Endothelial cell (in vitro differentiated cells): ENCODE results near the gene GPR82. TPM values are rescaled to one million over a fixed set of nuclear protein-coding genes. Genes with fewer than 3 reads are reported as not detected.
A peak's percentile ranks its signal among the peaks of the same experiment; 100 is the strongest.

Source experiments
- DNase-seq: peaks from one replicate; pipeline ENCODE4 v3.0.0; 2021; ENCODE audit warnings: low spot score
- H3K27ac Mint-ChIP-seq: one replicate; pipeline ENCODE4 v1.8.0; 2021; ENCODE audit warnings: mixed read lengths, inconsistent platforms; ENCODE audit not compliant: unreplicated experiment
- H3K27me3 Mint-ChIP-seq: one replicate; pipeline ENCODE4 v1.8.0; 2021; ENCODE audit warnings: mild to moderate bottlenecking, moderate library complexity, mixed read lengths, inconsistent platforms; ENCODE audit not compliant: unreplicated experiment
- H3K36me3 Mint-ChIP-seq: one replicate; pipeline ENCODE4 v1.8.0; 2021; ENCODE audit warnings: mild to moderate bottlenecking, low read depth, mixed read lengths, inconsistent platforms; ENCODE audit not compliant: unreplicated experiment
- H3K4me1 Mint-ChIP-seq: one replicate; pipeline ENCODE4 v1.8.0; 2021; ENCODE audit warnings: mild to moderate bottlenecking, mixed read lengths, inconsistent platforms; ENCODE audit not compliant: unreplicated experiment
- H3K4me3 Mint-ChIP-seq: one replicate; pipeline ENCODE4 v1.8.0; 2021; ENCODE audit warnings: mild to moderate bottlenecking, mixed read lengths, inconsistent platforms; ENCODE audit not compliant: unreplicated experiment
- H3K9me3 Mint-ChIP-seq: one replicate; pipeline ENCODE4 v1.8.0; 2021; ENCODE audit warnings: mixed read lengths, inconsistent platforms; ENCODE audit not compliant: unreplicated experiment
- total RNA-seq: library from RNA; stranded (reverse); fragmentation: NEBNext Ultra II Directional; extraction: Animal tissue kit (Norgen Biotek cat#: 25700); gene quantifications from one replicate; pipeline ENCODE4 v1.2.1, GENCODE V29; 2021; ENCODE audit not compliant: unreplicated experiment
- TF ChIP-seq, protein P1 (sequence below): fragments of 200-600 bp; sonication (generic); IDR thresholded peaks from one replicate; pipeline ENCODE4 v1.5.0; 2021; ENCODE audit warnings: antibody characterized with exemption; ENCODE audit not compliant: unreplicated experiment

GPR82 gene
- total RNA-seq, 1 donor from 2014 or later, result not detected

DNA sequence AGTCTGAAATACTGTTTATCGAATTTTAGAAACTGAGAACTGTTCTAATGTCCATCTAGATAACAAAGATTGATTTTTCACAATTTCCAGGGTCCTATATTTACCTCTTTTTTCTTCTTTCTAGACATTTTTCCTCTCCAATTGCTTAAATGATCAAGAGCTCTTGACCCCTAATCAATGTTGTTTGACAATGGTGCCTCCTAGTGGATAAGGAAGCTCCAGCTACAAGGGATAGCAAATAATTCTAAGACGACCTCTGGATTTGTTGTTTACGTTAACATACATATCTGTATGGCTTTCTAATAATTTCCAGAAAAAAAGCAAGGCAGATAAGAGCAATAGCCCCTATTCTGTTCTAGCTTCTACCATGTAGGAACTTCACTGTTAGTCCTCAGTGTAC lies 35.8 kb downstream of the GPR82 start:
- no peaks in the 10 kb centered on the region for H3K4me1 Mint-ChIP-seq
- TF ChIP-seq, protein P1, sequence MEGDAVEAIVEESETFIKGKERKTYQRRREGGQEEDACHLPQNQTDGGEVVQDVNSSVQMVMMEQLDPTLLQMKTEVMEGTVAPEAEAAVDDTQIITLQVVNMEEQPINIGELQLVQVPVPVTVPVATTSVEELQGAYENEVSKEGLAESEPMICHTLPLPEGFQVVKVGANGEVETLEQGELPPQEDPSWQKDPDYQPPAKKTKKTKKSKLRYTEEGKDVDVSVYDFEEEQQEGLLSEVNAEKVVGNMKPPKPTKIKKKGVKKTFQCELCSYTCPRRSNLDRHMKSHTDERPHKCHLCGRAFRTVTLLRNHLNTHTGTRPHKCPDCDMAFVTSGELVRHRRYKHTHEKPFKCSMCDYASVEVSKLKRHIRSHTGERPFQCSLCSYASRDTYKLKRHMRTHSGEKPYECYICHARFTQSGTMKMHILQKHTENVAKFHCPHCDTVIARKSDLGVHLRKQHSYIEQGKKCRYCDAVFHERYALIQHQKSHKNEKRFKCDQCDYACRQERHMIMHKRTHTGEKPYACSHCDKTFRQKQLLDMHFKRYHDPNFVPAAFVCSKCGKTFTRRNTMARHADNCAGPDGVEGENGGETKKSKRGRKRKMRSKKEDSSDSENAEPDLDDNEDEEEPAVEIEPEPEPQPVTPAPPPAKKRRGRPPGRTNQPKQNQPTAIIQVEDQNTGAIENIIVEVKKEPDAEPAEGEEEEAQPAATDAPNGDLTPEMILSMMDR, result peak; percentile 31
- H3K27ac Mint-ChIP-seq, result no peak overlapping the region
- H3K27me3 Mint-ChIP-seq, result no peaks in the 10 kb centered on the region
- H3K9me3 Mint-ChIP-seq, result no peaks in the 10 kb centered on the region
- H3K4me3 Mint-ChIP-seq, result no peak overlapping the region
- no peaks in the 10 kb centered on the region for H3K36me3 Mint-ChIP-seq
- peak; percentile 7 for DNase-seq

DNA sequence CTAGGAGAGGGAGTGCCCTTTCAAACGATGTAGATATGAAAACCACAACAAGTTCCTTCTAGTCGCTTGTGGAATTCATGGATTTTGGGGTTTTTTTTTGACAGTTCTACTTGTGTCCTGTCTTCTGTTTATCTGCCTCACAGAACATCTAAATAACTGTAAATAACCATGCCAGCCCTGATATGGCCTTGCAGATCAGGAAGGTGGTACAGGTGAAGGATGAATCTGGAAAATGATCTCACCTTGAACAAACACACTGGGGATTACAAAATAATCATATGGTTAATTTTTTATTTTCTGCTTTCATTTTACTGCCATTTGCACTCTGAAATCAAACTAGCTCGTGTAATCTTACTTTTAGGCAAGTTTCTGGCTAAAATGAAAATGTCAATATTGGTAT lies 37.2 kb downstream of the GPR82 start:
- no peaks in the 10 kb centered on the region for H3K36me3 Mint-ChIP-seq
- no peak overlapping the region for H3K4me3 Mint-ChIP-seq

DNA sequence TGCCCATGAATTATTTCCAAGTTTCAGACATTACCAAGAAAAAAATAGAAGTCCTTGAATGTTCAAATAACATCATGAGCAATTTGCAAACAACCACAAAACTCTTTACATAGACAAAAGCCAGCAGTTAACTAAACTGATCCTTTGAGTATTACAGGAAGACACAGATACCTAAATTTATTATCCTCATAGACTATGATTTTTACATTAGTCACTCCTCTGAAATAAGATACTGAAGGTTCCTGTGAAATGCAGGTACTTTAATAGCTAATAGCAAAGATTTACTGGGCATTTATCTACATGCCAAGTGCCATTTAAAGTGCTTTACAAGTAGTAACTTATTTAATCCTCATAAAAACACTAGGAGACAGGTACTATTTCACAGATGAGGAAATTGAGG lies 37.7 kb downstream of the GPR82 start:
- TF ChIP-seq, protein P1, result no peak
- Mint-ChIP-seq H3K4me3 (no peak overlapping the region), H3K4me1 (no peaks in the 10 kb centered on the region), H3K27me3 (no peaks in the 10 kb centered on the region), H3K9me3 (no peaks in the 10 kb centered on the region), H3K27ac (no peak overlapping the region), H3K36me3 (no peaks in the 10 kb centered on the region)
- DNase-seq, result no peak

More for the DNA sequence above, 37.2 kb downstream of the GPR82 start:
- Mint-ChIP-seq H3K27ac (no peak overlapping the region), H3K9me3 (no peaks in the 10 kb centered on the region), H3K4me1 (no peaks in the 10 kb centered on the region), H3K27me3 (no peaks in the 10 kb centered on the region)
- TF ChIP-seq, protein P1, result no peak
- no peak for DNase-seq

DNA sequence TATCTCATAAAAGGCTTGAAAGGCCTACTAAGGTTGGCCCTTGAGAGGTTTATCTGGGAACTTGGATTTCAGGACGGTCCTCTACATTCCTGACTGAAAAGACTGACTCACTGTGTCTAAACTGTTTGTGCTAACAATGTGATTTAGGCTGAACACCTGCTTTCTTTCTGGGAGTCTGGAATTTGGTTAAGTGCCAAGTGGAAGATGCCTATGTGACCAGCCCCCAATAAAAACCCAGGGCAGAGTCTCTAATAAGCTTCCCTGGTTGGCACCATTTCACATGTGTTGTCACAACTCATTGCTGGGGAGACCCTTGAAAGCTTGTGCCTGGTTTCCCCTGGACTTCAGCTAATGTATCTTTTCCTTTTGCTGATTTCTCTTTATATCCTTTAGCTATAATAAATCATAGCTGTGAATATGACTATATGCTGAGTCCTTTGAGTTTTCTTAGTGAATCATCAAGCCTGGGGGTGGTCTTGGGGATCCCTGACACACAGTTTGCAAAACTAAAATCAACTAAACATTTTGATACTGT lies 55.1 kb downstream of the GPR82 start:
- no peaks in the 10 kb centered on the region for H3K27me3 Mint-ChIP-seq
- H3K36me3 Mint-ChIP-seq, result no peaks in the 10 kb centered on the region
- TF ChIP-seq, protein P1, result no peak
- no peaks in the 10 kb centered on the region for H3K4me1 Mint-ChIP-seq
- no peak for DNase-seq
- no peaks in the 10 kb centered on the region for H3K9me3 Mint-ChIP-seq
- no peak overlapping the region for H3K4me3 Mint-ChIP-seq
- no peak overlapping the region for H3K27ac Mint-ChIP-seq

Other genes with a start within 250 kb of the GPR82 start
- gene GPR34, start 35.2 kb upstream of the GPR82 start, total RNA-seq, result not detected
- 62.5 TPM for gene CASK, start 199.4 kb downstream of the GPR82 start, total RNA-seq